ENCODE results near the gene SAMD1. TPM values are rescaled to one million over a fixed set of nuclear protein-coding genes. Genes with fewer than 3 reads are reported as not detected.

SAMD1 gene
- total RNA-seq, 1 experiment from 2014 or later, result 108 TPM

DNA sequence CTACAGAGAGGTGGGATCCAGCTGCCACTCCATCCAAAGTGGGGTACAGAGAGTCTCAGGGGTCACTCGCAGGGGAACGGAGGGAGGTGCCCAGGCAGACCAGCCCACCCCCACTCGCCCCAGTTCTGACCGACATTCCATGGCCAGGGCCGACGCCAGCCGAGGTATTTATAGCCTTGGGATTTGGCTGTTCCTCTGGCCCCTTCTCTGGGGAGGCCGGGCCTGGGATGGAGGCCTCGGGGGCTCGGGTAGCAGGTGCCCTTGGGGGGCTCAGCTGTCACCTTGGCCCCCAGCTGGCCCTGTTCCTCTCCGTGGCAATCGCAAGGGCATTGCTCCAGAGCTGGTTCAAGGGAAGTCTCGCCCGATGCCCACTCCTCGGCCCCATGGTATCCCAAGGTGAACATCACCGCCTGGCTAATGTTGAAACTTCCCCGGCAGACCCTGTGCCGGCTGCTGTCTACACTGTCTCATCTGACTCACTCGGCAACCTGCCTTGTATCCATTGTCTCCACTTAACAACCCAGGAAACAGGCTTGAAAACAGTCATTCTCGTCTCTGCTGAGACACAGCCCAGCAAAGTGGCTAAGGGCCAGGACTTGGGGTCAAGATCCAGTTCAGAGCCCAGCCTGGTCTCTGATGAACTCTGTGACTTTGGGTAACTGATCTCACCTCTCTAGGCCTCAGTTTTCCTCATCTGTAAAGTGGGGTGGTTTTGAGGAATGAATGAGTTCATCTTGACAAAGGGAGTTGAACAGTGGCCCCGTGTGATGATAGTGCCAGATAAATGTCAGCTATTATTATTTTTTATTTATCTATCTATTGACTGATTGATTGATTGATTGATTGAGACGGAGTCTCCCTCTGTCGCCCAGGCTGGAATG, 17.3 kb upstream of the SAMD1 start:
- no peak overlapping the region for H3K14ac ChIP-seq (ENCODE audit: insufficient read depth, low read length)
- peaks cover 2% of the 10 kb centered on the region; the same call in 1 of the 2 replicates for H3K4me1 ChIP-seq (ENCODE audit: insufficient read depth, low read length)
- TF ChIP-seq, protein P1, sequence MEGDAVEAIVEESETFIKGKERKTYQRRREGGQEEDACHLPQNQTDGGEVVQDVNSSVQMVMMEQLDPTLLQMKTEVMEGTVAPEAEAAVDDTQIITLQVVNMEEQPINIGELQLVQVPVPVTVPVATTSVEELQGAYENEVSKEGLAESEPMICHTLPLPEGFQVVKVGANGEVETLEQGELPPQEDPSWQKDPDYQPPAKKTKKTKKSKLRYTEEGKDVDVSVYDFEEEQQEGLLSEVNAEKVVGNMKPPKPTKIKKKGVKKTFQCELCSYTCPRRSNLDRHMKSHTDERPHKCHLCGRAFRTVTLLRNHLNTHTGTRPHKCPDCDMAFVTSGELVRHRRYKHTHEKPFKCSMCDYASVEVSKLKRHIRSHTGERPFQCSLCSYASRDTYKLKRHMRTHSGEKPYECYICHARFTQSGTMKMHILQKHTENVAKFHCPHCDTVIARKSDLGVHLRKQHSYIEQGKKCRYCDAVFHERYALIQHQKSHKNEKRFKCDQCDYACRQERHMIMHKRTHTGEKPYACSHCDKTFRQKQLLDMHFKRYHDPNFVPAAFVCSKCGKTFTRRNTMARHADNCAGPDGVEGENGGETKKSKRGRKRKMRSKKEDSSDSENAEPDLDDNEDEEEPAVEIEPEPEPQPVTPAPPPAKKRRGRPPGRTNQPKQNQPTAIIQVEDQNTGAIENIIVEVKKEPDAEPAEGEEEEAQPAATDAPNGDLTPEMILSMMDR (conservative IDR thresholded peaks at IDR 0.05), result no peak
- H2BK15ac ChIP-seq (ENCODE audit: low read depth, low read length), result no peak overlapping the region
- no peaks in the 10 kb centered on the region for H4K20me1 ChIP-seq (ENCODE audit: control insufficient read depth, insufficient read depth, insufficient read length)
- H3K27ac ChIP-seq (ENCODE audit: insufficient read length, low read depth, low read length), result no peak overlapping the region
- H2BK20ac ChIP-seq (ENCODE audit: low read depth, low read length, poor library complexity, severe bottlenecking), result no peak overlapping the region
- H3K4me1 Mint-ChIP-seq, result peaks cover 10 to 12% of the 10 kb centered on the region in 2 experiments
- no peaks in the 10 kb centered on the region for H3K9me3 Mint-ChIP-seq
- H3K27me3 ChIP-seq (ENCODE audit: insufficient read depth, low read length), result no peaks in the 10 kb centered on the region
- H3K79me2 ChIP-seq (ENCODE audit: insufficient read depth, low read length), result no peaks in the 10 kb centered on the region
- no peak overlapping the region for H3K18ac ChIP-seq (ENCODE audit: insufficient read length, low read depth, low read length)
- H3K4me2 ChIP-seq (ENCODE audit: insufficient read depth, insufficient read length, low read length), result no peak overlapping the region
- no peak overlapping the region for H2BK5ac ChIP-seq (ENCODE audit: insufficient read length, low read length)
- no peak overlapping the region for H3K23ac ChIP-seq (ENCODE audit: insufficient read length, low read depth, low read length)
- H2AK5ac ChIP-seq (ENCODE audit: insufficient read length, low read length), result no peak overlapping the region
- no peaks in the 10 kb centered on the region for H3K23me2 ChIP-seq (ENCODE audit: insufficient read length, low read depth, low read length, poor library complexity, severe bottlenecking)
- H3K27me3 Mint-ChIP-seq (ENCODE audit: low read depth), result no peaks in the 10 kb centered on the region
- H3T11ph ChIP-seq (ENCODE audit: low read length), result no peak overlapping the region
- H2AFZ ChIP-seq (ENCODE audit: low read length), result no peak overlapping the region
- H3K9ac ChIP-seq (ENCODE audit: extremely low read depth, insufficient read length, low read length), result no peak overlapping the region
- no peak overlapping the region for H4K8ac ChIP-seq (replicated peaks; ENCODE audit: insufficient read length, low read depth, low read length)
- WGBS (ENCODE audit: extremely low coverage, insufficient read length, low lambda C conversion rate), result no CpG with 5 or more reads among the region's 23 CpGs
- no peak overlapping the region for H2BK120ac ChIP-seq (ENCODE audit: low read depth, low read length, poor library complexity, severe bottlenecking)
- H3K4me3 Mint-ChIP-seq, result no peak overlapping the region
- H3K36me3 Mint-ChIP-seq (ENCODE audit: insufficient read depth in 1 of 3, low read depth in 3 of 3), result peaks cover 2 to 11% (median 3%) of the 10 kb centered on the region in 3 experiments; a peak in 3 of 7 replicates
- H4K5ac ChIP-seq (ENCODE audit: insufficient read length, low read depth, low read length), result no peak overlapping the region
- H3K56ac ChIP-seq (ENCODE audit: insufficient read length, low read depth, low read length), result no peak overlapping the region
- H3K79me1 ChIP-seq (ENCODE audit: insufficient read depth, low read depth, low read length, poor library complexity, severe bottlenecking), result no peaks in the 10 kb centered on the region
- no peaks in the 10 kb centered on the region for H3K9me3 ChIP-seq (ENCODE audit: control insufficient read depth, low read depth, low read length)
- H3K4ac ChIP-seq (ENCODE audit: low read depth, low read length), result no peak overlapping the region
- no peak overlapping the region for H2BK12ac ChIP-seq (ENCODE audit: insufficient read length, low read depth, low read length)
- peak overlapping the region in 2 of 3 experiments; percentile 55 to 83; a peak in 1 of 7 replicates for H3K27ac Mint-ChIP-seq
- H4K91ac ChIP-seq (ENCODE audit: insufficient read length, low read depth, low read length), result no peak overlapping the region
- no peak for DNase-seq
